Stimulated activated CD8-positive, alpha-beta memory T cell treated with anti-CD3 and anti-CD28 coated beads, Interleukin-15, amount 100 ng/mL, for 1 hour (primary cell): Measurements from ENCODE around the gene OR8G5.
"Not testable (repeated sequence)": the region's sequence is repeated elsewhere in the genome, so short reads cannot be mapped to it uniquely, and the experiment has no call there.

Source experiments
- DNase-seq: peaks from one replicate; pipeline ENCODE4 v3.0.0-alpha.2; 2020; ENCODE audit warnings: low read depth

The OR8G5 gene, protein sequence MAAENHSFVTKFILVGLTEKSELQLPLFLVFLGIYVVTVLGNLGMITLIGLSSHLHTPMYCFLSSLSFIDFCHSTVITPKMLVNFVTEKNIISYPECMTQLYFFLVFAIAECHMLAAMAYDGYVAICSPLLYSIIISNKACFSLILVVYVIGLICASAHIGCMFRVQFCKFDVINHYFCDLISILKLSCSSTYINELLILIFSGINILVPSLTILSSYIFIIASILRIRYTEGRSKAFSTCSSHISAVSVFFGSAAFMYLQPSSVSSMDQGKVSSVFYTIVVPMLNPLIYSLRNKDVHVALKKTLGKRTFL

GRCh38 chr11:124256076-124256475, at the start of gene OR8G5:
OR8G5 (plus strand) TSS chr11:124256376; CDS start chr11:124264932, 8,556 bp downstream.
- DNase-seq, result no peak

- no peak for DNase-seq
Observed at GRCh38 chr11:124207102-124207792, 48.9 kb upstream of the OR8G5 start.

GRCh38 chr11:124209824-124210357, 46.3 kb upstream of the OR8G5 start:
- DNase-seq, result no peak

DNA sequence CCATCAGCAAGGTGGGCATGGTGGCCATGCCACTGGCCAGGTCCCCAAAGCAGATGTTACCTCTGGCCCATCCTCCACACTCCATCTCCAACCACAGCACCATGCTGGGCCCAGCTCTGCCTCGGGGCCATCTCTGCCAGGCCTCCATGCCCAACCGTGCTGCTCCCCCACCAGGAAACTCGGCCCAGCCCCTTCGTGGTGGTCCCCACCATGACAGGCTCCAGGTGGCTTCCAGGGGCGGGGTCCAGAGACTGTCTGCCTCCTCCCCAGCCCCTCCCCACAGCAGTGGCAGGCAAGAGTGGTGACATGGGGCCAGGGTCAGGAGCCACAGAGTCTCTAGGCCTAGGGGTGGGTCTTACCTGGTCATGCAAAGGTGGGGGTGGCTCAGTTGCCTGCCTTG, 45.8 kb upstream of the OR8G5 start:
- no peak for DNase-seq

- no peak for DNase-seq
Observed at GRCh38 chr11:124211321-124211720, 44.9 kb upstream of the OR8G5 start.

GRCh38 chr11:124214027-124214426, 42.1 kb upstream of the OR8G5 start:
- no peak for DNase-seq

DNA sequence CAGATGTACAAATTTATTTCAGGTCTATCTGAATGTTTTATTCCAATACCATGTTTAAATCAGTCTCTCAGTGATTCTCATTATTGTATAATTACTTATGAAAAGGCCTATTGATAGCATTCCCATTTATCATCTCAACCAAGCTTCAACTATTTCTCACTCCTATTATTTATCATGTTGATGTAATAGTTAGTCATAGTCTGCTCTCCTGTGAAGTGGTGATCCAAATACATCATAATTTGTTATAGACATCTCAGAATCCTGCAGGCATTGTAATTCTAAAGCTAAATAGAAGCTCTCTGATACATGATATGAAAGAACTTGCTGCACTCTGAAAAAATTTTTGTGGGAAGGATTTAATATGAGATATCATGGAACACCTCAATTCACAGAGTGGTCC, 37.0 kb upstream of the OR8G5 start:
- no peak for DNase-seq

DNA sequence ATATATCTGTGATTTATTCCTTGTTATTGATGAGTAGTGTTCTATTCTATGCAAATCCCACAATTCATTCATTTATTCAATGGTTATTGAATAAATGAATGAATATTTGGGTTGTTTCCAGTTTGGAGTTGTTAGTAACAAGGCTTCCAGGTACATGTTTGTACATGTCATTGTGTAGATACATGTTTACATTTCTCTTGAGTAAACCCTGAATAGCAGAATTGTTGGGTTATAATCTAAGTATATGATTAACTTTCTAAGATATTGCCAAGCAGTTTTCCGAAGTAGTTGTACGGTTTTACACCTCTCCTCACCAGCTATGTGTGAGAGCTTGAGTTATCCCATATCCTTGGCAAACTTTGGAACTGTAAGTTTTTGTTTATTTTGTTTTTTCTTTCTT, 33.8 kb upstream of the OR8G5 start:
- DNase-seq, result no peak

DNA sequence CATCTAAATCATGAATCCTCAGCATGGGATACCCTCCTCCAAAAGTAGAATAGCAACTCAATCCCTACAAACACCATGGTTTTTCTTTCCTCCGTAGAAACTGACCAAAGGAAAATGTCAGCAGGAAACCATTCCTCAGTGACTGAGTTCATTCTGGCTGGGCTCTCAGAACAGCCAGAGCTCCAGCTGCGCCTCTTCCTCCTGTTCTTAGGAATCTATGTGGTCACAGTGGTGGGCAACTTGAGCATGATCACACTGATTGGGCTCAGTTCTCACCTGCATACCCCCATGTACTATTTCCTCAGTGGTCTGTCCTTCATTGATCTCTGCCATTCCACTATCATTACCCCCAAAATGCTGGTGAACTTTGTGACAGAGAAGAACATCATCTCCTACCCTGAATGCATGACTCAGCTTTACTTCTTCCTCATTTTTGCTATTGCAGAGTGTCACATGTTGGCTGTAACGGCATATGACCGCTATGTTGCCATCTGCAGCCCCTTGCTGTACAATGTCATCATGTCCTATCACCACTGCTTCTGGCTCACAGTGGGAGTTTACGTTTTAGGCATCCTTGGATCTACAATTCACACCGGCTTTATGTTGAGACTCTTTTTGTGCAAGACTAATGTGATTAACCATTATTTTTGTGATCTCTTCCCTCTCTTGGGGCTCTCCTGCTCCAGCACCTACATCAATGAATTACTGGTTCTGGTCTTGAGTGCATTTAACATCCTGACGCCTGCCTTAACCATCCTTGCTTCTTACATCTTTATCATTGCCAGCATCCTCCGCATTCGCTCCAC, 31.4 kb upstream of the OR8G5 start:
- not testable (repeated sequence) for DNase-seq

DNA sequence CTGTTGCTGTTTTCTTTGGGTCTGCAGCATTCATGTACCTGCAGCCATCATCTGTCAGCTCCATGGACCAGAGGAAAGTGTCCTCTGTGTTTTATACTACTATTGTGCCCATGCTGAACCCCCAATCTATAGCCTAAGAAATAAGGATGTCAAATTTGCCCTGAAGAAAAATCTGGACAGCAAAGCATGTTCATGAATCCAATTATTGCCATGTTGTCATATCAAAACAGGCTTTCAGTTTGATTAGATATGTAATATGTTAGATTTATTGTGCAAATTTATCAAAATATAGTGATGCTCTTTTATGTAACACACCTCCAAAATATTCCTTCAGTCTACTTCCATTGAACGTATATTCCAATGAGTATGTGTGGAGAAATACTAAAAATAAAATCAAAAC, 30.7 kb upstream of the OR8G5 start:
- no peak for DNase-seq

DNA sequence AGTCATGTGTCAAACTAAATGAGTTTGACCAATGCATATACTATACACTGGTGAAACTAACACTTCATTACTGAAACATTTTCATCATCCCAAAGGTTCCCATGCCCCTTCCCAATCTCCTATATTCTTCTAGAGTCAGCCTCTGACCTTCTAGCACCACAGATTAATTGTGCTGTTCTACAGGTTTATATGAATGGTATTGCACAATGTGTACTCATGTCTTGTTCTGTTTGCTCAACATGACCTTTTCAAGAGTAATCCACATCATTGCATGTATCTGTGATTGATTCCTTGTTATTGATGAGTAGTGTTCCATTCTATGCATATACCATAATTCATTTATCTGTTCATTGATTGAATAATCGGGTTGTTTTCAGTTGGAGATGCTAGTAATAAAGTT, 22.8 kb upstream of the OR8G5 start:
- no peak for DNase-seq

- no peak for DNase-seq
Observed at GRCh38 chr11:124238512-124238911, 17.7 kb upstream of the OR8G5 start.

GRCh38 chr11:124240621-124241397, 15.4 kb upstream of the OR8G5 start, which contains the start of gene OR8G1:
OR8G1 (plus strand) TSS chr11:124241095; CDS start chr11:124249676, 8,581 bp downstream.
- no peak for DNase-seq

GRCh38 chr11:124249869-124250268, 6.3 kb upstream of the OR8G5 start:
- DNase-seq, result not testable (repeated sequence)

DNA sequence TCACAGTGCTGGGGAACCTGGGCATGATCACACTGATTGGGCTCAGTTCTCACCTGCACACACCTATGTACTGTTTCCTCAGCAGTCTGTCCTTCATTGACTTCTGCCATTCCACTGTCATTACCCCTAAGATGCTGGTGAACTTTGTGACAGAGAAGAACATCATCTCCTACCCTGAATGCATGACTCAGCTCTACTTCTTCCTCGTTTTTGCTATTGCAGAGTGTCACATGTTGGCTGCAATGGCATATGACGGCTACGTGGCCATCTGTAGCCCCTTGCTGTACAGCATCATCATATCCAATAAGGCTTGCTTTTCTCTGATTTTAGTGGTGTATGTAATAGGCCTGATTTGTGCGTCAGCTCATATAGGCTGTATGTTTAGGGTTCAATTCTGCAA, 8.9 kb downstream of the OR8G5 start:
- DNase-seq, result not testable (repeated sequence)

DNA sequence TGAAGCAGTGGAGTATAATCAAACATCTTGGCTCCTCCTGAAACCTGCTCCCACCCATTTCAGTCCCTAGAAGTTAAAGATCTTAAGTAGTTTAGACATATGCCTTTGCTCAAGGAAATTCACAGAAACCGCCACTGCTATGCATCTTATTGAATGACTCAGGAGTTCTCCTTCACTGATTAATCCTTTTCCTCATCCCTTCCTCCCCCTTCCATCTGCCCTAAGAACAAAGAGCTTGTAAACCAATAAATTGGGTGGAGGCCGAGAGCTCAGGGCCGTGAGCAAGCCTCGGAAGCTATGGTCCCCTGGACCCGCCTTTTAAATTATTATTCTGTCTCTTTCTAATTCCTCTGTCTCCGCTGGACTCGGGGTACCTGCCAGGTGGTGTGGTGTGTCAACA, 14.7 kb downstream of the OR8G5 start:
- DNase-seq, result not testable (repeated sequence)

GRCh38 chr11:124274000-124274399, 17.8 kb downstream of the OR8G5 start:
- DNase-seq, result no peak

DNA sequence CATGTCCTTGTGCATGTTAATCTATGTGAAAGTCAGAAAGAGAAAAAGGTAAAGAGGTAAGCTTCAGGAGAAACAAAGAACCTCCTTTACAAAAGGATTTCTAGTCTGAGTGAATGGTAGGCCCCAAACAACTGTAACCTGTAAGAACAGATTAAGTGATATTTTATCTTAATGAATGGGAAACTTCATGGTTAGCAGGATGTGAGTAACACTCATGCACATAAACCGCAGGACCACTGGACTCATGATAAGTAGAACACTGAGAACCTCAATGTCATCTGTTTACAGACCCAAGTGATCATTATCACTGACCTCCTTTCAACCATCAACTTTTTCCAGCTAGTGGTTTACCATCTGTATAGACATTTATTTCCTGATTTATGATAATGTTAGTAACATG, 19.9 kb downstream of the OR8G5 start:
- DNase-seq, result no peak

DNA sequence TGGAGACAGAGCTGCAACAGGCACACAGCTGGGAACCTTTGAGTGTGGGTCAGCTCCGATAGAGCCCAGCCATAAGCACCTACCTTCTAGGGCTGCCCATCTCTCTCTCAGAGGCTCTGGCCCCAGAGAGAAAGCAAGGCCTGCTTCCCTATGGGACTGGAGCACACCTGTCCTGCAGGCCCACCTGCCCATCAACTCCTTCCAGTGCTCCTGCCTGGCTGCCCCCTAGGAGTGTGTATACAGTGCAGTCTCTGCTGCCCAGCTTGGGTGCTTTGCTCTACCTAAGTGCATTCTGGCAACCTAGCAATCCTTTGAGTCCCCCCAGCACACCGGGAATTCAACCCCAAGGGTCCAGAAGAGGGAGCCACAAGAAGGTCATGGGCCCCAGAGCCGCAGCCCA, 21.0 kb downstream of the OR8G5 start:
- no peak for DNase-seq

DNA sequence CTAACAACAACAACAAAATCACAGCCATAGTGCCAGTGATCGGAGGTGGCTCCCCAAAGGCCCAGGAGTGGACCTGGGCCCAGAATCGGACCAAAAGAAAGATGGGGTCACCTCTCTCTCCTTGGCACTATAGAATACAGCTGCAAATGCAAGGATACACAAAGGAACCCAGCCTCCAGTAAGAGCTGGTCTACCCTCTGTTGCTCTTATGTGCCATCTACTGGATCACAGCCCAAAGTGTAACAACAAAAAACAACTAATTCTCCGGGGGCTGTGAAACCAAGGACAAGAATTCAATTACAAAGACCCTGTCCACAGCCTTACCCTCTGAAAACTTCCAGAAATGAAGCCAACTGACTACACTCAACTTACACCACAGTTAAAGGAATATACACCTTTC, 21.6 kb downstream of the OR8G5 start:
- DNase-seq, result no peak

GRCh38 chr11:124278261-124278660, 22.1 kb downstream of the OR8G5 start:
- DNase-seq, result no peak
